G401.6 (cell line): ENCODE data around the gene SLC44A5.
A peak's percentile ranks its signal among the peaks of the same experiment; 100 is the strongest.
"Not testable (repeated sequence)": the region's sequence is repeated elsewhere in the genome, so short reads cannot be mapped to it uniquely, and the experiment has no call there.

ENCODE experiments used
- FAIRE-seq: peaks from 2 replicates; lab custom pipeline; 2012; peaks lifted over from hg19 to GRCh38; lab: Jason Lieb, UNC

SLC44A5 gene

GRCh38 chr1:75265792-75266191, 345.1 kb downstream of the SLC44A5 start:
- peak; percentile 78 for FAIRE-seq

- FAIRE-seq = no peak
These were observed 346.8 kb downstream of the SLC44A5 start for GRCh38 chr1:75264112-75264511.

GRCh38 chr1:75263616-75264015, 347.3 kb downstream of the SLC44A5 start:
- FAIRE-seq = not testable (repeated sequence)

GRCh38 chr1:75261946-75262345, 349.0 kb downstream of the SLC44A5 start:
- not testable (repeated sequence) for FAIRE-seq

- no peak for FAIRE-seq
These were observed 352.6 kb downstream of the SLC44A5 start for GRCh38 chr1:75258351-75258750.

GRCh38 chr1:75257424-75257823, 353.5 kb downstream of the SLC44A5 start:
- FAIRE-seq = no peak

- not testable (repeated sequence) for FAIRE-seq
These were observed 360.8 kb downstream of the SLC44A5 start for GRCh38 chr1:75250114-75250513.

GRCh38 chr1:75245239-75245638, 365.7 kb downstream of the SLC44A5 start:
- FAIRE-seq = no peak

- no peak for FAIRE-seq
These were observed 367.8 kb downstream of the SLC44A5 start for GRCh38 chr1:75243124-75243523.

- FAIRE-seq = no peak
These were observed 373.6 kb downstream of the SLC44A5 start for GRCh38 chr1:75237316-75237715.

- no peak for FAIRE-seq
These were observed 376.4 kb downstream of the SLC44A5 start for GRCh38 chr1:75234562-75234961.

- FAIRE-seq = peak; percentile 51
These were observed 377.5 kb downstream of the SLC44A5 start for GRCh38 chr1:75233302-75233929.

- FAIRE-seq = no peak
These were observed 390.8 kb downstream of the SLC44A5 start for GRCh38 chr1:75220072-75220471.

- no peak for FAIRE-seq
These were observed 396.9 kb downstream of the SLC44A5 start for GRCh38 chr1:75214017-75214416.

- FAIRE-seq = no peak
These were observed 399.3 kb downstream of the SLC44A5 start for GRCh38 chr1:75211648-75212047.

GRCh38 chr1:75208862-75209261, 402.1 kb downstream of the SLC44A5 start:
- no peak for FAIRE-seq

- peak; percentile 96 for FAIRE-seq
These were observed 407.3 kb downstream of the SLC44A5 start for GRCh38 chr1:75203415-75204277.

- no peak for FAIRE-seq
These were observed 408.2 kb downstream of the SLC44A5 start for GRCh38 chr1:75202751-75203150.

GRCh38 chr1:75198761-75199160, 412.2 kb downstream of the SLC44A5 start:
- FAIRE-seq = no peak

- no peak for FAIRE-seq
These were observed 412.8 kb downstream of the SLC44A5 start for GRCh38 chr1:75198163-75198562.

- FAIRE-seq = no peak
These were observed 422.0 kb downstream of the SLC44A5 start for GRCh38 chr1:75188892-75189291.

- FAIRE-seq = not testable (repeated sequence)
These were observed 429.5 kb downstream of the SLC44A5 start for GRCh38 chr1:75181214-75181955.
